ENCODE data around the gene MYRF. TPM values are rescaled to one million over a fixed set of nuclear protein-coding genes. Genes with fewer than 3 reads are reported as not detected.

MYRF gene
- total RNA-seq, 1 donor from 2014 or later: 1.2 TPM

- intact Hi-C loops (cut with micrococcal nuclease): loop anchor here (2.0 to 5.0 kb wide), 3 partner anchors 18 to 288 kb away; partner anchors contain the start of genes FADS1, FADS3 and INCENP
Observed at GRCh38 chr11:61834278-61835048, 82.0 kb downstream of the MYRF start.

DNA sequence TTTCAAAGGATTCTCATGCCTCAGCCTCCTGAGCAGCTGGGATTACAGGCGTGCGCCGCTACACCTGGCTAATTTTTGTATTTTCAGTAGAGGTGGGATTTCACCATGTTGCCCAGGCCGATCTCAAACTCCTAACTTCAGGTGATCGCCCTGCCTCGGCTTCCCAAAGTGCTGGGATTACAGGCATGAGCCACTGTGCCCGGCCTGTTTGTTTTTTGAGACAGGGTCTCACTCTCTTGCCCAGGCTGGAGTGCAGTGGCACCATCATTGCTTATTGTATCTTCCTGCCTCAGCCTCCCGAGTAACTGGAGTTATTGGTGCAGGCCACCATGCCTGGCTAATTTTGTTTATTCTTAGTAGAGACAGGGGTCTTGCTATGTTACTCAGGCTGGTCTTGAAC lies 83.8 kb downstream of the MYRF start:
- intact Hi-C loops (cut with micrococcal nuclease): no loop called here

DNA sequence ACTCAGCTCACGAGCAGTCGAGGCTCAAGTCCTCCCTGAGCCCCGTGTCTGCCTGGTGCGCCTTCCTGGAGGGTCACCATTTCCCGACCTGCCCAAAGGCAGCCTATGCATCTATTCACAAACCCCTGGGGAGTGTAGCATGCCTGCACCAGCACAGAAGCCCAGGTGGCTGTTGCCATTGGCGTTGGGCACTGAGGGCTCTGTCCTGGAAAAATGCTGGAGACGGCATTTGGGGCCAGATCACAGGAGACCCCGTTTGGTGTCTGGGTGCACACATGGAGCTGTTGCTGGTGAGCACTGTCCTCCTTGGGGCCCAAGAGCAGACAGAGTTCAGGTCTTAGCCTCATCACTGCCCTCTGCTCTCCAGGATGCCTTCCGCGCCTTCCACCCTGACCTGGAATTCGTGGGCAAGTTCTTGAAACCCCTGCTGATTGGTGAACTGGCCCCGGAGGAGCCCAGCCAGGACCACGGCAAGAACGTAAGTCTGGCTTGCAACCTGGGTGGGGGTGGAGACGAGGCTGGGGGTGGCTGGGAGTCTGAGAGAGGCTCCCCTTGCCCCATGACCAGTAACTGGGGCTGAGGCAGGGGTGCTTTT lies 85.1 kb downstream of the MYRF start:
- intact Hi-C loops (cut with micrococcal nuclease): no loop called here

Other genes with a start within 250 kb of the MYRF start
- 0.07 and 0.18 TPM in 2 replicates for gene LRRC10B, start 243.9 kb upstream of the MYRF start, total RNA-seq
- gene SYT7, start 171.6 kb upstream of the MYRF start, total RNA-seq: not detected in 2 replicates
- 0.07 and 0.09 TPM in 2 replicates for gene DAGLA, start 72.2 kb upstream of the MYRF start, total RNA-seq
- gene TMEM258, start 40.0 kb downstream of the MYRF start, total RNA-seq: 174 and 179 TPM in 2 replicates
- 132 and 139 TPM in 2 replicates for gene FEN1, start 40.3 kb downstream of the MYRF start, total RNA-seq
- gene FADS1, start 64.4 kb downstream of the MYRF start, total RNA-seq: 70.0 and 73.4 TPM in 2 replicates
- gene FADS2, start 75.7 kb downstream of the MYRF start, total RNA-seq: 268 and 282 TPM in 2 replicates
- gene FADS3, start 138.9 kb downstream of the MYRF start, total RNA-seq: 5.0 and 5.3 TPM in 2 replicates
- gene RAB3IL1, start 164.9 kb downstream of the MYRF start, total RNA-seq: not detected in 2 replicates
- gene BEST1, start 197.7 kb downstream of the MYRF start, total RNA-seq: not detected in 2 replicates
- gene FTH1, start 215.0 kb downstream of the MYRF start, total RNA-seq: 895 and 896 TPM in 2 replicates

All from T-helper 2 cell treated with Interferon-gamma antibody and Interleukin-4, amounts not matched to agents 100 ng/mL and 5 ng/mL, for 36 hours (primary cell).